Right ventricle myocardium inferior (tissue), 1 donor: ENCODE results near the gene PPDPF. TPM values are rescaled to one million over a fixed set of nuclear protein-coding genes. Genes with fewer than 3 reads are reported as not detected.

Source experiments
- ATAC-seq: fragments of 200-7000 bp; cut with Tn5 transposase; one replicate; pipeline ENCODE4 v1.9.1; 2020; ENCODE audit warnings: mild to moderate bottlenecking, moderate library complexity
- DNase-seq: peaks from one replicate; pipeline ENCODE4 v3.0.0; 2021; ENCODE audit errors: missing footprints
- intact Hi-C: fragments of 100-400 bp; cut with DNase I; formaldehyde crosslinking; loops from one replicate; pipeline ENCODE4 v1.11.0; 2022
- total RNA-seq: library from RNA; stranded (reverse); fragmentation: NEBNext Ultra II Directional; extraction: Animal tissue kit (Norgen Biotek cat#: 25700); gene quantifications from one replicate; pipeline ENCODE4 v1.2.1, GENCODE V29; 2021
- donor health status: DM: no; HTN: yes; CAD: no; lungs with severe emphysema.

Gene PPDPF
- total RNA-seq, 1 donor from 2014 or later, result 261 TPM

- DNase-seq (no peak), ATAC-seq (no peak)
- intact Hi-C loops, result no loop called here
Observed at GRCh38 chr20:63542031-63542559, 21.5 kb downstream of the PPDPF start.

DNA sequence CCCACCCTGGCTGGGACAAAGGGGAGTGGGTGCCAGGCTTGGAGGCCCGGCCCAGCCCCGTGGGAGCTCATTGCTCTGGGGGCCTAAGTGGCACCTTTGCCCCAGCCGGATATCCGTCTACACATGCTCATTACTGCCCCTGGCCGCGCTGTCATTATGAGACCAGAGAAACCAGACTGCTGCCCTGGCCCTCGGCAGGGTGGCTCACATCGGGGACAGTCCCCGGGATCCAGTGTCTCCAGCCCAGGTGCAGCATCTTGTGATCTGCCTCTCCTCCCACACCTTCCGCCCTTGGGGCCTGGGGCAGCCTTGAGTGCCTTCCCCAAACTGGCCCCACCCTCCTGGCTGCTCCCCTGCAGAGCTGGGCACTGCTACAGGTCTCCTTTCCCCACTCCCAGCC lies 22.1 kb downstream of the PPDPF start:
- intact Hi-C loops, result no loop called here
- ATAC-seq (no peak), DNase-seq (no peak)

- intact Hi-C loops, result no loop called here
- ATAC-seq, result no peak
- DNase-seq, result no peak
Observed at GRCh38 chr20:63543131-63543530, 22.6 kb downstream of the PPDPF start.

- intact Hi-C loops, result no loop called here
- no peak for DNase-seq
- ATAC-seq, result no peak
Observed at GRCh38 chr20:63543733-63544132, 23.2 kb downstream of the PPDPF start.

- ATAC-seq, result no peak
- DNase-seq, result no peak
- intact Hi-C loops, result no loop called here
Observed at GRCh38 chr20:63544241-63544957, 23.8 kb downstream of the PPDPF start.

DNA sequence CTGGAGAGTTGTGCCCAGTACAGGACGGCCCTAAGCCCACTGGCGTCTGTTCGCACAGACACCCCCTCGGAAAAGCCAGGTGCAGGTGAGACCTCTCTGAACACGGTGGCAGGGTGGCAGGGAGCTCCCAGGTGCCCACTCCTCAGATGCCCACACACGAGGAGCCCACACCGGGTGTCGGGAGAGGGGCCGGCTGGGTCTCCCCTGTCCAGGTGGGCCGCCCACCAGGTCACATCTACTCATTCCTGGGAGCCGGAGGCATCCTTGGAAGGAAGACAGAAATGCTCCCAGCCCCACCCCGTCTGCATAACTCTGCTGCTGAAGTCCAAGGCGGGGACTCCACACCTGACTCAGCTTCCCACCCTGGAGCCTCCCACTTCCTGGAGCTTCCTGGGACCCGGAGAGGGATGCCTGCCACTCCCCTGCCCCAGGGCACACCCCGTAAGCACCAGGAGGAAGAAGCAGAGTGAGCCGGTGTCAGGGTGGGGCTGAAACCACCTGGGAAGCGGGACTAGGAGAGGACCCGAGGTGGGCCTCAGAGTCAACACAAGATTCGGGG lies 24.5 kb downstream of the PPDPF start:
- no peak for ATAC-seq
- intact Hi-C loops, result no loop called here
- DNase-seq, result no peak

GRCh38 chr20:63545814-63546213 lies 25.2 kb downstream of the PPDPF start:
- intact Hi-C loops, result no loop called here
- ATAC-seq (no peak), DNase-seq (no peak)

DNA sequence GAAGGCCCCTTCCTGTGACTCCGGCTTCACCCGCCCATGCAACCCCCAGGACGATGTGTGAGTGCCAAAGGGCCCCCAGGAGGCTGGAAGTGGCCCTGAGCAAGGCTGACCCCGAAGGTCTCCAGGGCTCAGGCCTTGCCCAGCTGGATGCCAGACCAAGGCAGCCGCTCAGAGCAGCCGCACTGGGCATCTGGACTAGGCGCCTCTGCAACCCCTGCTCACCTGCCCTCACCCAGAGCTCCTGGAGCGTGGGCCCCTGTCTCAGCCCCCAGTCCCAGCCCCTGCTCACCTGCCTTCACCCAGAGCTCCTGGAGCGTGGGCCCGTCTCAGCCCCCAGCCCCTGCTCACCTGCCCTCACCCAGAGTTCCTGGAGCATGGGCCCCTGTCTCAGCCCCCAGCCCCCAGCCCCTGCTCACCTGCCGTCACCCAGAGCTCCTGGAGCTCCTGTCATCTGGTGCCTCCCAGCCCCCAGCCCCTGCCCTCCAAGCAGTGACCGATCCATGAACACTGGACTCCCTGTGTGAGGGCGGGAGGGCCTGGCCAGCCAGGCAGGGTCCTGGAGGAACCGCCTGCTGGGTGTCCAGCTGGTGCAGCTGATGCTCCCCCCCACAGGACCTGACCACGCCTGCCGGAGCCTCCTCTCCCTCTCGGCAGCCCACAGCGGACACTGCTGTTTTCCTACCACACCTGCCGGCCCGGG lies 25.8 kb downstream of the PPDPF start:
- intact Hi-C loops, result no loop called here
- no peak for ATAC-seq

GRCh38 chr20:63546956-63547724 lies 26.6 kb downstream of the PPDPF start:
- DNase-seq (peak; percentile 53), ATAC-seq (no peak)
- intact Hi-C loops, result no loop called here

More for the DNA sequence above, 25.8 kb downstream of the PPDPF start:
- DNase-seq, result no peak

DNA sequence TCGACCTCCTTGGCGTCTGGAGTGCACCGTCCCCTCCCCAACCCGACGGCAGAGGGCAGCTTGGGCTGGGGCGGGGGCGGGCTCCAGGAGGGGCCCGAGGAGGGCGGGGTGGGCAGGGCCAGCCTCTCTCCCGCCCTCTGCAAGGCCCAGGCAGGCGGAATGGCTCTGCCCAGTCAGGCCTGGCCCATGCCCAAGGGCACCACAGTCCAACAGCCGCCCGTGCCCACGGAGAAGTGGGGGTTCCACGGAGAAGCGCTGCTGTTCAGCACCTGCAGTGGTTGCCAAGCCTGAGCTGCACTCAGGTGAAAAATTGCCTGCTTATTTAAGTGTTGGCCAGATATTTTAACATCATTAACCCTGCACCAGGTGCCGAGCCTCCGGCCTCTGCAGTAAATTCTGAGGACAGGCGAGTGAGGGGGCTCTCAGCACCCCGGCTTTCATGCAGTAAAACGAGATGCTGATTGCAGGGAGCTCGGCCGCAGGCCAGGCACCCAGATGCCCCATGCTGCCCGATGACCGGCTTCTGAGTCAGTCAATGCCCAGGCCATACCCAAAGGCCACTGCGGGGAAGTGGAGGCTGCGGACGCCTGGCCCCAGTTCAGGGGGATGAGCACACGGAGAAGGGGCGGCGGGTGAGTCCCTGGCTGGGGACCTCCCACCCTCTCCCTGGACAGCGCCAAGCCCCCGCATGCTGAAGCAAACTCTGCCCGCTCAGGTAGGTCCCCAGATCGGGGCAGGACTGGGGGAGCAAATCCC lies 27.3 kb downstream of the PPDPF start, which contains the start of gene SRMS:
SRMS (minus strand) TSS at position 25 of the 756 bp plus-strand sequence. CDS start 286 bp downstream, outside the sequence.
- DNase-seq (no peak), ATAC-seq (no peak)
- intact Hi-C loops, result no loop called here

GRCh38 chr20:63548542-63548941 lies 28.0 kb downstream of the PPDPF start:
- ATAC-seq, result no peak
- intact Hi-C loops, result no loop called here
- no peak for DNase-seq

DNA sequence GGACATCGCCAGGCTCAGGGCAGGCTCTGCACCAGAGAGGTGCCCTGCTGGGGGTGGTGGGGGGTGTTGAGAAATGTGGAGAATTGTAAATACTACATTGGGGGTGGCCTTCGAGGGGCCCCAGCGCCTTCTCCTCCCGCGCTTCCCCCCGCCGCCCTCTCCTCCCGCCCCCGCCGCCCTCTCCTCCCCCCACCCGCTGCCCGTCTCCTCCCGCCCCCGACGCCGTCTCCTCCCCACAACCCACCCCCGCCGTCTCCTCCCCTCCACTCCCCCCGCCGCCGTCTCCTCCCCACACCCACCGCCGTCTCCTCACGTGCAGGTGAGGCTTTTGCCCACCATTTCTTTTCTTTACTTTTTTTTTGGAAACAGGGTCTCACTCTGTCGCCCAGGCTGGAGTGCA lies 28.5 kb downstream of the PPDPF start:
- DNase-seq, result no peak
- ATAC-seq, result no peak
- intact Hi-C loops, result no loop called here

GRCh38 chr20:63549679-63550282 lies 29.2 kb downstream of the PPDPF start:
- DNase-seq (no peak), ATAC-seq (no peak)
- intact Hi-C loops, result no loop called here

GRCh38 chr20:63551068-63551467 lies 30.5 kb downstream of the PPDPF start:
- DNase-seq (no peak), ATAC-seq (no peak)
- intact Hi-C loops, result no loop called here

DNA sequence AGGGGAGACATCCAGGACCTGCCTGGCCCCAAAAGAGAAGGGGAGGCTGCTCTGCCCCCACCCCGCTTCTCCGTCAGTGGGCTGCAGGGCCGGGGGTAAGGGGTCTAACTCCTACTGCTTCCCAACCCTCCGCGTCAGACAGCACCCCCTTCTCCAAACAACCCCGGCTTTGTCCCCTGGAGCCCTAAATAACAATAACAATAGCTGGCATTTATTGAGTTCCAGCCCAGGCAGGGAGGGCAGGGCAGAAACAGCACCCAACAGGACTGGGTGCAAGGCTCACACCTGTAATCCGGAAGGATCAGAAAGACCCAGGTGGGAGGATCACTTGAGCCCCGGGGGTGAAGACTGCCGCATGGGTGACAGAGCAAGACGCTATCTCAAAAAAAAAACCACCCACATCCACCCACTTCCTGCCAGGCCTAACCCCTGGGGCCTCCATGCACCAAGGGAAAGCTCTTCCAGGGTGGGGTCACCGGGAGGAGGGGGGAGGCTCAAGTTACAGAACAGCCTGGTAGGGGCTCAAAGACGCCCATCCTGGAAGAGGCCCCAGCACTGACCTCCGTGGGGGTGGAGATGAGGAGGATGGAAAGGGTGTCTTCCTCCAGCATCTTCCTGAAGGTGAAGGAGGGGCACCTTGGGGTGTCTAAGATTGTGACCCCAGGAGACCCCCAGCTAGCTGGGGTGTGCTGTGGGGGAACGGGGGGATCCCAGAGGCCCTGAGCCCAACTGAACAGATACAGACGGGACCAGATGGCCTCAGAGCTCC lies 32.1 kb downstream of the PPDPF start:
- intact Hi-C loops, result no loop called here
- ATAC-seq, result no peak
- DNase-seq, result no peak

- DNase-seq (peak; percentile 89), ATAC-seq (peak; percentile 84)
- intact Hi-C loops, result no loop called here
Observed at GRCh38 chr20:63553251-63553932, 32.8 kb downstream of the PPDPF start.

DNA sequence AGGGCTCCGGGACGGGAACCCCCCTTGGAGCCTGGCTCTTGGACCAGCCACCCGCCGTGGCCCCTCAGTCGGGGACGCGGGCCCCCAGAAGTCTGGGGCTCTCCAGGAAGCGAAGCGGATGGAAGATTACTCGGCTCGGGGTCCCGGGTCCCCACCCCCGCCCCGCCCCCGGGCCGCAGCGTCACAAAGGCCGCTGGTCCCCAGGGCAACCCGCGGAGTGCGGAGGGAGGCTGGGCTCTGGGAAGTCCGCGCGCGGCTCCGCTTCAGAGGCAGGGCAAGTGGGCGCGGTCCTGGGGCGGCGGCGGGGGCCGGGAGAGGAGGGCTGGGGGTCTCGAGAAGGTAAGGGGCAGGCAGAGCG lies 33.3 kb downstream of the PPDPF start, which contains the start of gene FNDC11:
FNDC11 (plus strand) TSS at position 227 of the 358 bp plus-strand sequence. CDS start 1,505 bp downstream, outside the sequence.
- intact Hi-C loops, result no loop called here
- DNase-seq (no peak), ATAC-seq (peak; percentile 49)
